ENCODE results near the gene TRIM8.

DNA sequence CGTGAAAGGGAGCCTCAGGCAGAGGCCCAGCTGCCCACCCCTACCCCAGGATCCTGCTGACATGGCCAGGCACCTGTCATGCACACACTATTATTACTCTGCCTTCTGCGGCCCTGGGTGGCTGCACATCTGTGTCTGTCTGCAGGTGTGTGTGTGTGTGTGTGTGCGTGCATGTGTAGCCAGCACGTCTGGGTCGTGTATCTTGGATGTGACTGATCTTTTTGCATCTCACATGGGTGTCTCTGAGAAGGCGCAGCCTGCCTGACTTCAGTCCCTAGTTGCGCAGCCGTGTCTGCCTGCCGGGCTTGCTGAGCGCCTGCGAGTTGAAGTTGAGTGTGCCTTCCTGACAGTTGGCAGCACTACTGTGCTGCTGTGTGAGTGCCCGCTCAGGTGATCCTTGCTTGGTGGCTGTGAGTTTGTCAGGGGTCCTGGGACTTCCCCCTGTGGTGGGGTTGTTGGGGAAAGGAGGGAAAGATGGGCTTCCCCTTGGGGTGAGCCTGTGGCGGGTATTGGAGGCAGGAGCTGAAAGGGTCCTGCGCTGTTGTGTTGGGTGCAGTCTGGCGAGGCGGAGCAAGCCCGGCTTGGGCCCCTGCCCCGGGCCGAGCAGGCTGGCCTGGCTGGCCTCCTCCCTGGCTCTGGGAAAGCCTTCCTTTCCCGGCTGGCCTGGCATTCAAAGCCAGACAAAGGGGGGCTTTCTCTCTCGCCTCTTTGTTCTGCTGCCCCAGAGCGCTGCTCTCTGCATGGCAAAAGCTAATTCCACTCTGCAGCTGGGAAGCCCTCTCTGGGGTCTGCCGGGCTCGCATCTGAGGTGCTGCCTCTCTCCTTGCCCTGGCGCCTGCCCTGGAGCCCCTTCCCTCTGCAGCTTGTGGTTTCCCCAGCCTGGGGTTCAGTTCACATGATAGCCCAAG is 4.9 kb downstream of the TRIM8 start:
- no peak for TF ChIP-seq CTCF (IDR thresholded peaks at IDR 0.05; ENCODE audit: insufficient read depth, low read length)
- no peak for TF ChIP-seq POLR2AphosphoS5 (IDR thresholded peaks at IDR 0.05; ENCODE audit: low read depth)
- no peak for TF ChIP-seq GABPA (IDR thresholded peaks at IDR 0.05; ENCODE audit: low read depth)
- TF ChIP-seq REST (IDR thresholded peaks at IDR 0.05; ENCODE audit: insufficient replicate concordance, low read depth): no peak

Measured in HL-60 (cell line).